HG03565 (cell line): Measurements from ENCODE around the gene RELT.

Experiments
- ATAC-seq: cut with Tn5 transposase; IDR thresholded peaks from one replicate; pipeline ENCODE4 v1.9.1; 2021; ENCODE audit warnings: mild to moderate bottlenecking, moderate library complexity; ENCODE audit not compliant: unreplicated experiment

The RELT gene

GRCh38 chr11:73401924-73402833 lies 26.0 kb downstream of the RELT start:
- ATAC-seq, result no peak

GRCh38 chr11:73402834-73403185 lies 26.6 kb downstream of the RELT start:
- no peak for ATAC-seq

- no peak for ATAC-seq
These were observed 27.3 kb downstream of the RELT start for GRCh38 chr11:73403541-73403940.

GRCh38 chr11:73404048-73404447 lies 27.8 kb downstream of the RELT start:
- ATAC-seq, result no peak

GRCh38 chr11:73404506-73405145 lies 28.4 kb downstream of the RELT start:
- ATAC-seq, result no peak

DNA sequence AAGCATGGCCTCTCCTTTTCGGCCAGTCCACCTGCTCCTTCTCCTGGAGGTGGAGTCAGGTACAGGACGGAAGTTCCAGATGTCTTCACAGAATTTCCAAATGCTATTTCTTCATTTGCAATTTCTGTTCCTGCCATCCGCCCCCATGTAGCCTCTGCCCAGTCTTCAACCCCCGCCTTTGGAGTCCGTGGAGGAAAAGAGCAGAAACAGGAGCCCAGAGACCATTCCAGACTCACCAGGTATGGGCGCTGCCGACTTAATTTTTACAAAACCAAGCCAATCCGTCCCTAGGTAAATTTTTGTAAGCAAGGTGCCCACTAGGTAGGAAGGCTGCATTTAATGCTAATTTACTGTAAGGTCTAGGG lies 28.9 kb downstream of the RELT start:
- no peak for ATAC-seq

DNA sequence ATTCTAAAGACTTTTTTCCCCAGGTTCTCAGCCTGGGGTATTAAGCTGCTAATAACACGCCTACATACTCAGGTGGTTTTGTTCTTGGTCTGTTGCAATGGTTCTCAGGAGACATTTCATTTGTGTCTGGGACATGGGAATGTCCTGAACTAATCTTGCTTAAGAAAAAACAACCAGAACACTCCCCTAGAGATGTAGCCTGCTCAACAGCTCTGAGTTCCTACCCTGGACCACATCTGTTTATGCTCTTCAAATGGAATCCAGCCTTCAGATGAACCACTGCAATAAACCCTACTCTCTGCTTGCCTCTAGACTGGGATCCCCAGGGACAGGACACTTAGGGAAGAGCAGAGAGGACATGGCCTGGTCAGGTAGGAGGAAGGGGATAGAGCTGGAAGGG lies 29.9 kb downstream of the RELT start:
- ATAC-seq, result no peak

GRCh38 chr11:73406619-73407018 lies 30.4 kb downstream of the RELT start:
- no peak for ATAC-seq

GRCh38 chr11:73409431-73409830 lies 33.2 kb downstream of the RELT start:
- no peak for ATAC-seq

DNA sequence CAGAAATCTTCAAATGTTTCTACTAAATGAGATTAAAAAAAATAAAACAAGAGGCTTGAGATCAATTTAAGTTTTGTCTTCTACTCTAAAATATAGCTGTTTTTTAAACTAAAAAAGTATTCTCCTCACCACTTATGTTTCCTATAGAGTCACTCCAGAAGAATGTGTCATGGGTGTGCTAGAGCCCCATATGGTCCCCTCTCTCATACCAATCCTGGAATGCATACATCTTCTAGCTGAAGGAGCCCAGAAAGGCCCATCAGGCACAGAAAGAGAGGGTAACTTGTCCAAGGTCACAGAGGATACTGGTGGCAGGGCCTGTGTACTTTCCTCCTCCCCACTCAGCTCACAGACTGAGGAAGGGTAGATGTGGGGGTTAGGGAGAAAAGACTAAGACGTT lies 34.4 kb downstream of the RELT start:
- no peak for ATAC-seq

GRCh38 chr11:73411031-73411430 lies 34.8 kb downstream of the RELT start:
- no peak for ATAC-seq

- ATAC-seq, result no peak
These were observed 36.1 kb downstream of the RELT start for GRCh38 chr11:73412308-73412707.

GRCh38 chr11:73413256-73413655 lies 37.1 kb downstream of the RELT start:
- no peak for ATAC-seq

- ATAC-seq, result no peak
These were observed 38.9 kb downstream of the RELT start for GRCh38 chr11:73414977-73415651.

- no peak for ATAC-seq
These were observed 39.8 kb downstream of the RELT start for GRCh38 chr11:73415854-73416615.

- no peak for ATAC-seq
These were observed 40.6 kb downstream of the RELT start for GRCh38 chr11:73416786-73417185.

DNA sequence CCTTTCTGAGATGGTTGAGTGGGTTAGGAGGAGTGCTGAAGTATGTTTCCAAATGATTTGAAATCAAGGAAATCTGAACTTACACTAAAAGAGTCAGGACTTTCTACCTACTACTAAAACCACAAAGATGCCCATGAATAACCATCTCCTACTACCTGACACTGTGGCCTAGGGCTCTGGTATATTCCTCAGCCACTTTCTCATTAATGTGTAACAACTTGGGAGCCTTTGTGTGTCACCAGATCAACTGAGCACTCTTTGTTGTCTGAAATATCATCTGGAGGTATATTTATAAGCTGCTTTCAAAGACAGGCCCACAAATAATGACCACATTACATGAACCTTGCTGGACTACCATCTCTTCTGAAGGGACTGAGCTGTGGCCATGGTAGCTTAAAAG lies 43.9 kb downstream of the RELT start:
- ATAC-seq, result no peak

- ATAC-seq, result no peak
These were observed 46.7 kb downstream of the RELT start for GRCh38 chr11:73422886-73423285.

GRCh38 chr11:73423506-73423905 lies 47.3 kb downstream of the RELT start:
- no peak for ATAC-seq

GRCh38 chr11:73425108-73425507 lies 48.9 kb downstream of the RELT start:
- ATAC-seq, result no peak

DNA sequence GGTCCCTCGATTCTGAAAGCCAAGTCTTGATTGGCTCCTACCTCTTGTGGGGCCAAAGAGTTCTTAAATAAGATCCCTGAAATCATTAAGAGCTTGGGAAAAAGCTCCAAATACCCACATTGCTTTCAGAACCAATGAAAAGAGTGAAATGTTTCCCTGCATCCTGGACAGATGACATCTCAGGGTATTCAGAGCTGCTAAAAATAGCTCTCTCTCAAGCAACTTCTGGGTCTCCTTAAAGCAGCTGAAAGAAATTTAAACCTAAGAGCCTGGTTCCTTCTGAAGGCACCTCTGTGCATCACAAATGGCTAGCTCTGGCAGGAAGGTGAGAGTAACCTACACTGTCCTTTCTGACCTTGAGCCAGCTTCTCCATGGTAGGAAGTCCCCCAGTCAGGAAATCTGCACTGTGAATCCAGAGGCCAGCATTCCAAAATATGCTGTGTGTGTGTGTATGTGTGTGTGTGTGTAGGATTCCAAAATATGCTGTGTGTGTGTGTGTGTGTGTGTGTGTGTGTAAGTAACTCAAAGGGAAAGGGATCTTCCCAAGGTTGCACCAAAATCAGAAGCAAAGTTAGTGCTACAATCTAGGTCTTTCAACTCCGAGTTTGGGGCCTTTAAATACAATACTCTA lies 50.1 kb downstream of the RELT start:
- no peak for ATAC-seq
